ENCODE data around the gene SIGLECL1.
"Not testable (repeated sequence)": the region's sequence is repeated elsewhere in the genome, so short reads cannot be mapped to it uniquely, and the experiment has no call there.

The SIGLECL1 gene

GRCh38 chr19:51250786-51251467 is at the start of gene SIGLECL1:
Gene SIGLECL1 (plus strand): TSS chr19:51251080. CDS start chr19:51264073, 12,993 bp downstream.
- no peak for DNase-seq

DNA sequence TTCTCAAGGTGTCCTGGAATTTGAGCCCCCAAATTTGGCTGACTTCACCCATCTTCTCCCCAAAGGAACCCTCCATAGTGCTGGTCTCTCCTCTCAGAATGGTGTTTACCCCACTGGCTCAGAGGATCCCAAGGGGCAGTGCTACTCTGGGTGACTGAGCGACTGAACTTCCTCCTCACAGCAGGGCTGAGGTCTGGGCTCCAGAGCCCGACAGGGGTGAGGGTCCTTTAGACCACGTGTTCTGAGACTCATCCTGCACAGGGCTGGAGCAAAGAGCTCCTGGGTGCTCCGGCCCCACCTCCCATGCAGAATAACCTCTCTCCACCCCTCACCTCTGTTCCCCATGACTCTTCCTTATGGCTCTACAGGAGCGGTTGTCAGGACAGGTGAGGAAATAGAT is 49.2 kb upstream of the SIGLECL1 start:
- DNase-seq = no peak

DNA sequence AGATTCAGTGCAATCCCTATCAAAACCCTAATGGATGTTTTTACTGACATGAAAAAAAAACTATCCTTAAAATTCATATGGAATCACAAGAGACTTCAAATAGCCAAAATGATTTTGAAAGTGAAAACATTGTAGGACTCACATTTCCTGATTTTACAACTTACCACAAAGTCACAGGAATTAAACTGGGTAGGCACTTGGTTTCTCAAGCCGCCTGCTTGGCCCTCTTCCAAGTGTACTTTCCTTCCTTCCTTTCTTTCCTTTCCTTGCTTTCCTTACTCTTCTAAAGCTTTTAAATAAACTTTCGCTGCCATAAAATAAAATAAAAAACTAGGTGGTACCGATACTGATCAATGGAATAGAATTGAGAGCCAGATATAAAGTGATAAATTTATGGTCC is 47.0 kb upstream of the SIGLECL1 start:
- no peak for DNase-seq

DNA sequence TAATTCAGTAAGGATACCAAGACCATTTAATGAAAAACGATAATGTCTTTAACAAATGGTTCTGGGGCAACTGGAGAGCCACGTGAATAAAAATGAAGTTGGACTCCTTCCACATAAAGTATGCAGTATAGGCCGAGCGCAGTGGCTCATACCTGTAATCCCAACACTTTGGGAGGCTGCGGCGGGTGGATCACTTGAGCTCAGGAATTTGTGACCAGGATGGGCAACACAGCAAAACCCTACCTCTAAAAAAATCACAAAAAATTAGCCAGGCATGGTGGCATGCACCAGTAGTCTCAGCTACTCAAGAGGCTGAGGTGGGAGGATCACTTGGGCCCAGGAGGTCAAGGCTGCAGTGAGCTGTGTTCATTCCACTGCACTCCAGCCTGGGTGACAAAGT is 46.6 kb upstream of the SIGLECL1 start:
- DNase-seq = no peak

- DNase-seq = no peak
Observed at GRCh38 chr19:51207747-51208146, 43.1 kb upstream of the SIGLECL1 start.

GRCh38 chr19:51210191-51210784 is 40.6 kb upstream of the SIGLECL1 start:
- no peak for DNase-seq

GRCh38 chr19:51210874-51211361 is 40.0 kb upstream of the SIGLECL1 start:
- not testable (repeated sequence) for DNase-seq

DNA sequence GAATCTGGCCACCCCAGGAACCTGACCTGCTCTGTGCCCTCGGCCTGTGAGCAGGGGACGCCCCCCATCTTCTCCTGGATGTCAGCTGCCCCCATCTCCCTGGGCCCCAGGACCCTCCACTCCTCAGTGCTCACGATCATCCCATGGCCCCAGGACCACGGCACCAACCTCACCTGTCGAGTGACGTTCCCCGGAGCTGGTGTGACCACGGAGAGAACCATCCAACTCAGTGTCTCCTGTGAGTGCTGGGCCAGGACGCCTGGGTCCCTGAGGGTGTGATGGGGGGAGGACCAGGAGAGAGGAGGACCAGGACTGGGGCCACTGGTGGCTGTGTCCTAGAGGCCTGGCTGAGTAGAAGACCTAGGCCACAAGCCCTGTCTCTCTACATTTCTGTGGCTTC is 39.0 kb upstream of the SIGLECL1 start:
- DNase-seq = no peak

GRCh38 chr19:51219307-51219706 is 31.6 kb upstream of the SIGLECL1 start:
- DNase-seq = no peak

GRCh38 chr19:51219971-51220370 is 30.9 kb upstream of the SIGLECL1 start:
- no peak for DNase-seq

GRCh38 chr19:51220996-51221395 is 29.9 kb upstream of the SIGLECL1 start:
- no peak for DNase-seq

DNA sequence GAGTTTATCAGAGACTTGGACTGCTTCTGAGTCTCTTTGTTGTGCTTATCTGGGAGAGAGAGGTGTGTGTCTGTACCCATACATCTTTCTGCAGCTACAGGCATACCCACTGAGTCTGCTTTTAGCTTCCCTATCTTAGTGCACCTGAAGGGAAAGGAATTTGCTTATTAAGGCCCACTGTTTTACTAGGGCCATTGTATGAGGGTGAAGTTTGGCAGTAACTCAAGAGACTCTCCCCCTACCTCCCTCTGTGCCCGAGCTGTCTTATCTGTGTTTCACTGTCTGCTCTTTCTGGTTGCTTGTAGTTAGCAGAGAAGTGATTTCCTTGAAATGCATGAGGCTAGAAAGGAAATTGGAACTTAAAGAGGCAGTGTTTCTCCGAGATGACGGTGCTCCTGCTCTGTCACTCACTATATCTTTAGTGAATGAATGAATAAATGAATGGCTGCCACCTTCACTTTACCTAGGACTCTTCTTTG is 26.7 kb upstream of the SIGLECL1 start:
- DNase-seq = no peak

- not testable (repeated sequence) for DNase-seq
Observed at GRCh38 chr19:51224898-51225393, 25.9 kb upstream of the SIGLECL1 start, which contains the start of gene CD33. Gene CD33 (plus strand): TSS chr19:51225080. CDS start chr19:51225119, 39 bp downstream.

DNA sequence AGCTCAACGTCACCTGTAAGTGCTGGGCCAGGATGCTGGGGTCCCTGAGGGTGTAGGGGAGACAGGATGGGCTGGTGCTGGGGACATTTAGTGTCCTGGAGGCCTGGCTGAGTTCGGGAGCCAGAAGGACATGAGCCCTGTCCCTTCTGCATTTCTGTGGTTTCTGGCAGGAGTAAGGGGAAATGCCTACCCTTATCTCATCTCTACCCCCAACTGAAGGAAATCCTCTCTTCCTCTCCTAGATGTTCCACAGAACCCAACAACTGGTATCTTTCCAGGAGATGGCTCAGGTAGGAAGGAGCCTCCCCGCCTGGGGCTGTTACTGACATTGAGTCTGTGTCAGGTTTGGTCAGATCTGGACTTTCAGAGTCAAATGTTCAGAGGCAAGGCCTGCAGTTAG is 24.8 kb upstream of the SIGLECL1 start:
- no peak for DNase-seq

GRCh38 chr19:51227326-51227725 is 23.6 kb upstream of the SIGLECL1 start:
- no peak for DNase-seq

DNA sequence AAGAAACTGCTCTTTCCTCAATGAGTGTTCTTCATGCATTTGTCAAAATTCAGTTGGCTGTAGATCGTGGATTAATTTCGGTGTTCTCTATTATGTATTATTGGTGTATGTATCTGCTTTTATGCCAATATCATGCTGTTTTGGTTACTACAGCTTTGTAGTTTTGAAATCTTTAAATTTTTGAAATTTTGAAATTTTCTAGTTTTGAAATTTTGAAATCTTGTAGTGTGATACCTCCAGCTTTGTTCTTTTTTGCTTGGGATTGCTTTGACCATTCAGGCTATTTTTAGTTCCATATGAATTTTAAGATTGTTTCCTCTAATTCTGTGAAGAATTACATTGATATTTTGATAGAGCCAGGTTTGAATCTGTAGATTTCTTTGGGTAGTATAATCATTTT is 22.9 kb upstream of the SIGLECL1 start:
- no peak for DNase-seq

DNA sequence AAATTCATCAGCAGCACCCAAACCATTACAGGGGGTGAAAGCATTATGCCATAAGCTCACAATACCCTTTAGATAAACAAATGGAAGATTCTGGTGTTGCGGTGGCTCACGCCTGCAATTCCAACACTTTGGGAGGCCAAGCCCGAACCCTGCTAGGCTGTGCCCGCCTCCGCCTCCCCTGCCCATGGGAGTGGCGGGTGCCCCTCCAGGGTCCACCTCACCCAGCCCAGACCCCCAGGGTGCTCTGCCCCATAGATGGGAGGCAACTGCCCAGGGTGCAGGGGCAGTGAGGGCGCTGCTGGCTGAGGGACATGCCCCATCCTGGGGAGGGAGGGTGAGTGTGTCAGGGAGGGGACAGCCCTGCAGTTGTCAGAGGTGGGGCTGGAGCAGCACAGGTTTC is 10.0 kb upstream of the SIGLECL1 start:
- no peak for DNase-seq

DNA sequence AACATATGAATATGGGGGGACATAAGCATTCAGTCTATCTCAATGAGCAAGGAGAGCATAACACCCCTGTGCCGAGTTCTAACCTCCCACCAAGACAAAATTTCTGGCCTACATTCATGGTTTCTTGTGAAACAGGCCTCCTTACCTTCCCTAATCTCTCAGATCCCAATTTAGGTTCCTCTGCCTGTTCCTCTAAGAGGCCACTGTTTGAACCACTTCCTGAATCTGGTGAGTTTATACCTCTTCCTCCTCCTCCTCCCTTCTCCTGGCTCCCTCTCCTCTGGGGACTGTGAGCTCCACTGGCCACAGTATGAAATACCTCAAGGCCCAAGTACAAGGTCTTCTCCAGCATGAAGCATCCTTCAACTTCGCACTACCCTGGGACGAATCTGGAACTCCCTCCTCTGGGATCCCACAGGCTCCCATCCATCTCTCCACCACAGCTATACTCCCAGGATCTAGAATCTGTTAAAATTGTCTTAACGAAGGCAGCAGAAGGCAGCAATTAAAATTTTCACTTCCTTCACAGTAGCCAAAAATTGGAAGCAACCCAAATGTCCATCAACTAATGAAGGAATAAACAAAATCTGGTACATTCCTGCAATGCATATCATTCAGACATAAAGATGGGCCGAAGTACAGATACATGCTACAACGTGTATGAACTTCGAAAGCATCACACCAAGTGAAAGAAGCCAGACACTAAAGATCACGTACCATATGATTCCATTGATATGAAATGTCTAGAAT is 7.8 kb upstream of the SIGLECL1 start:
- DNase-seq = no peak

GRCh38 chr19:51246164-51246552 is 4.7 kb upstream of the SIGLECL1 start:
- DNase-seq = no peak

GRCh38 chr19:51247972-51248590 is 2.8 kb upstream of the SIGLECL1 start:
- DNase-seq = no peak

DNA sequence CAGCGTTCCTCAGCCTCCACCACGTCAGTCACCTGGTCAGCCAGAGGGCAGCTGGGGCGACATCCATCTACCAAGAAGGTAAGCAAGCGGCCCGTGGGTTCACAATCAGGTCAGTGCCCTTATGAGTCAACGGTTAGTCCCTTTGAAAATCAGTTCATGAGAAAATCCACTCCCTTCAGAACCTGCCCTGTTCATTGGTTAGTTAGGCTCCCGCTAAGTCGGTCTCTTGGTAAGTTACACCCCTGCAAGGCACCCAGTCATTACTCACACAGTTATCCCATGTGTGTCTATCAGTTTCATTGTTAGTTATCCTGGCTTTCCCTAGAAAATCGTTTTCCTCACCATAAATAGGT is 564 bp downstream of the SIGLECL1 start:
- DNase-seq = no peak

- DNase-seq = no peak
Observed at GRCh38 chr19:51252306-51253079, 1.6 kb downstream of the SIGLECL1 start.
